RCC 7860 (cell line): Measurements from ENCODE around the gene FBXO21.

ENCODE experiments used
- DNase-seq: peaks from one replicate; pipeline ENCODE4 v3.0.0-alpha.2; 2015; ENCODE audit warnings: low spot score
- FAIRE-seq: peaks from 2 replicates; lab custom pipeline; 2012; peaks lifted over from hg19 to GRCh38; lab: Jason Lieb, UNC

The FBXO21 gene

GRCh38 chr12:117168976-117169375 lies 21.3 kb downstream of the FBXO21 start:
- FAIRE-seq = no peak
- DNase-seq = no peak

- no peak for DNase-seq
- no peak for FAIRE-seq
Observed at GRCh38 chr12:117167769-117168168, 22.5 kb downstream of the FBXO21 start.

- FAIRE-seq = no peak
- no peak for DNase-seq
Observed at GRCh38 chr12:117166107-117166506, 24.2 kb downstream of the FBXO21 start.

- FAIRE-seq (no peak), DNase-seq (no peak)
Observed at GRCh38 chr12:117165342-117165741, 24.9 kb downstream of the FBXO21 start.

GRCh38 chr12:117162633-117163032 lies 27.6 kb downstream of the FBXO21 start:
- FAIRE-seq = no peak

GRCh38 chr12:117162167-117162539 lies 28.1 kb downstream of the FBXO21 start:
- DNase-seq = no peak
- FAIRE-seq = no peak

More at GRCh38 chr12:117162633-117163032, 27.6 kb downstream of the FBXO21 start:
- no peak for DNase-seq

- FAIRE-seq = no peak
- no peak for DNase-seq
Observed at GRCh38 chr12:117161460-117162166, 28.7 kb downstream of the FBXO21 start.

GRCh38 chr12:117159674-117160073 lies 30.6 kb downstream of the FBXO21 start:
- DNase-seq (no peak), FAIRE-seq (no peak)

GRCh38 chr12:117158911-117159553 lies 31.2 kb downstream of the FBXO21 start:
- no peak for FAIRE-seq

GRCh38 chr12:117158096-117158495 lies 32.2 kb downstream of the FBXO21 start:
- DNase-seq (no peak), FAIRE-seq (no peak)

More at GRCh38 chr12:117158911-117159553, 31.2 kb downstream of the FBXO21 start:
- no peak for DNase-seq

- no peak for FAIRE-seq
- DNase-seq = peak; percentile 66
Observed at GRCh38 chr12:117155278-117156060, 34.8 kb downstream of the FBXO21 start.

GRCh38 chr12:117152793-117153775 lies 37.2 kb downstream of the FBXO21 start:
- no peak for FAIRE-seq
- DNase-seq = no peak

GRCh38 chr12:117151403-117152031 lies 38.8 kb downstream of the FBXO21 start:
- FAIRE-seq = no peak

GRCh38 chr12:117149431-117149830 lies 40.8 kb downstream of the FBXO21 start:
- DNase-seq (no peak), FAIRE-seq (no peak)

More at GRCh38 chr12:117151403-117152031, 38.8 kb downstream of the FBXO21 start:
- no peak for DNase-seq

GRCh38 chr12:117148642-117149041 lies 41.6 kb downstream of the FBXO21 start:
- DNase-seq (no peak), FAIRE-seq (no peak)

GRCh38 chr12:117147639-117148038 lies 42.6 kb downstream of the FBXO21 start:
- FAIRE-seq = no peak
- no peak for DNase-seq

- no peak for FAIRE-seq
- DNase-seq = no peak
Observed at GRCh38 chr12:117145597-117146154, 44.6 kb downstream of the FBXO21 start.

- FAIRE-seq = no peak
Observed at GRCh38 chr12:117144599-117144998, 45.7 kb downstream of the FBXO21 start.

GRCh38 chr12:117143008-117143532 lies 47.2 kb downstream of the FBXO21 start:
- no peak for FAIRE-seq
- DNase-seq = no peak

More at GRCh38 chr12:117144599-117144998, 45.7 kb downstream of the FBXO21 start:
- DNase-seq = no peak
